Thoracic aorta (tissue), 2 donors: ENCODE data around the gene UCN. TPM values are rescaled to one million over a fixed set of nuclear protein-coding genes. Genes with fewer than 3 reads are reported as not detected.
"Not testable (repeated sequence)": the region's sequence is repeated elsewhere in the genome, so short reads cannot be mapped to it uniquely, and the experiment has no call there.

ENCODE experiments used
- ATAC-seq: fragments of 150-250 bp; one replicate; pipeline ENCODE4 v1.8.0; 2017; ENCODE audit warnings: low read depth; ENCODE audit not compliant: insufficient number of reproducible peaks, low FRiP score
- DNase-seq: peaks from one replicate; pipeline ENCODE4 v3.0.0-alpha.2; 2020; ENCODE audit warnings: low spot score
- H3K27ac ChIP-seq, 2 donors: fragments of 200-600 bp; sonication (generic); 1 replicate in 1 of 2; 2 replicates in 1 of 2; pipeline ENCODE4 v1.5.1; 2016; ENCODE audit warnings: mild to moderate bottlenecking in 2 of 2, moderate library complexity in 2 of 2
- H3K27me3 ChIP-seq: fragments of 200-600 bp; sonication (generic); replicated peaks from 2 replicates; pipeline ENCODE4 v1.6.0; 2016; ENCODE audit warnings: mild to moderate bottlenecking; ENCODE audit not compliant: insufficient read depth
- H3K36me3 ChIP-seq: fragments of 200-600 bp; sonication (generic); one replicate; pipeline ENCODE4 v1.5.1; 2016
- H3K4me1 ChIP-seq, 2 donors: fragments of 200-600 bp; sonication (generic); 1 replicate in 1 of 2; 2 replicates in 1 of 2; pipeline versions ENCODE4 v1.5.1 to v1.6.0; 2016; ENCODE audit warnings: low read depth in 2 of 2, mild to moderate bottlenecking in 1 of 2; ENCODE audit not compliant: control insufficient read depth in 1 of 2
- H3K4me3 ChIP-seq: fragments of 200-600 bp; sonication (generic); 2 replicates; pipeline ENCODE4 v1.5.1; 2016; ENCODE audit warnings: mild to moderate bottlenecking
- H3K9me3 ChIP-seq: fragments of 200-600 bp; sonication (generic); 2 replicates; pipeline ENCODE4 v1.5.1; 2016
- CTCF ChIP-seq: fragments of 200-600 bp; sonication (generic); IDR thresholded peaks from one replicate; pipeline ENCODE4 v1.5.1; 2019; ENCODE audit warnings: antibody characterized with exemption
- total RNA-seq, 2 donors: library from RNA; depleted of rRNA; stranded (reverse); fragments of >200 nt; gene quantifications; one replicate each; pipeline versions ENCODE4 v1.1.0 to v1.2.3, GENCODE V29; 2016

Gene UCN
- total RNA-seq, 2 donors from 2014 or later, result 1.8 TPM; not detected in 1

GRCh38 chr2:27278010-27278409 is 30.2 kb downstream of the UCN start:
- peaks cover 0 to 3% of the 10 kb centered on the region in 2 donors for H3K4me1 ChIP-seq
- TF ChIP-seq CTCF, result no peak
- no peak overlapping the region for H3K27ac ChIP-seq
- H3K9me3 ChIP-seq, result no peaks in the 10 kb centered on the region
- DNase-seq (no peak), ATAC-seq (no peak)
- H3K27me3 ChIP-seq, result no peaks in the 10 kb centered on the region
- H3K36me3 ChIP-seq, result no peaks in the 10 kb centered on the region
- H3K4me3 ChIP-seq, result no peak overlapping the region

DNA sequence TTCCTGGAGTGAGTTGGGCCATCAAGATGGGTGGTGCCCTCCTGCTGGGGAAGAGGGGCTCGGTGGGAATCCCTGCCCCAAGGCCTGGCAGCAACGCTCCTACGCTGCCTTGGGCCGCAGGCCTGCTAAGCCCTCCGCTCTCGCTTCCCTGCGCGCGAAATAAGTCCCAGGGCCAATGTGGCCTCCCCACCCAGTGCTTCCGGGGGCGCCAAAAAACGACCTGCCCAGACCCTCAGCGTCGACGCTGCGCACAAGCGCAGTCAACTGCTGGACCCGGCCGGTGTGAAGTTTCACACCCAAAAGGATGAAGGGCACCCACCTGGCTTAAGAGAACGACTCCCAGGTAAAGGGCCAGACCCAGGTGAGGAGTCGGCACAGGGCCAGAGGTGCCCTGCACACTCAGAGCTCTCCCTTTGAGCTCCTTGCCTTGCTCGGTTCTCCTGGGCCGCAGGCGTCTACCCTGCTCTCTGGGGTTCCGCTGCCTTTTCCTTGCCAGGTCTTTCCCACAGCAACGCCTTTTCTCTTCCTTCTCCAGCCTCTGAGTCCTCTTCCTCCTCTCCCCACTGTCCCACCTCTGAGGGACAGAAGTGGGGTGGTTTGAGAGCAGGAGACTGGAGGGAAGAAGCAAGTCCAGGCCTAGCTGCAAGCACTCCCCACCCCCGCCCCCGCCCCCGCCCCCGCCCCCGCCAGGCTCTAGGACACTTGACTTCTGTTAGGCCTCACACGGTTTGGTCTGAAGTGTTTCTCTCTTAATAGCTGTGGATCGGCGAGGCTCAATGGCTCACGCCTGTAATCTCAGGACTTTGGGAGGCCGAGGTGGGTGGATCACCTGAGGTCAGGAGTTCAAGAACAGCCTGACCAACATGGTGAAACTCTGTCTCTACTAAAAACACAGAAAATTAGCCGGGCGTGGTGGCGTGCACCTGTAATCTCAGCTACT is 32.8 kb downstream of the UCN start, which contains the start of gene DNAJC5G:
Gene DNAJC5G, plus strand, starts transcription at position 223 of the 940 bp plus-strand sequence. CDS start 1,296 bp downstream, outside the sequence.
- TF ChIP-seq CTCF, result no peak
- Histone ChIP-seq H3K9me3 (no peaks in the 10 kb centered on the region), H3K27ac (no peak within 1 kb of the TSS), H3K4me1 (no peaks in the 10 kb centered on the region), H3K27me3 (no peaks in the 10 kb centered on the region), H3K36me3 (no peaks in the 10 kb centered on the region), H3K4me3 (no peak within 1 kb of the TSS)
- ATAC-seq (no peak), DNase-seq (no peak)

GRCh38 chr2:27272537-27273522 is 35.4 kb downstream of the UCN start:
- H3K4me3 ChIP-seq, ATAC-seq, H3K27me3 ChIP-seq, H3K4me1 ChIP-seq, H3K27ac ChIP-seq, H3K9me3 ChIP-seq, DNase-seq, H3K36me3 ChIP-seq: not testable (repeated sequence)

GRCh38 chr2:27271631-27272340 is 36.5 kb downstream of the UCN start:
- Histone ChIP-seq H3K9me3 (no peaks in the 10 kb centered on the region), H3K27me3 (no peaks in the 10 kb centered on the region), H3K4me1 (no peaks in the 10 kb centered on the region), H3K36me3 (no peaks in the 10 kb centered on the region), H3K4me3 (no peak overlapping the region), H3K27ac (no peak overlapping the region)
- DNase-seq (no peak), ATAC-seq (no peak)
- TF ChIP-seq CTCF, result no peak

DNA sequence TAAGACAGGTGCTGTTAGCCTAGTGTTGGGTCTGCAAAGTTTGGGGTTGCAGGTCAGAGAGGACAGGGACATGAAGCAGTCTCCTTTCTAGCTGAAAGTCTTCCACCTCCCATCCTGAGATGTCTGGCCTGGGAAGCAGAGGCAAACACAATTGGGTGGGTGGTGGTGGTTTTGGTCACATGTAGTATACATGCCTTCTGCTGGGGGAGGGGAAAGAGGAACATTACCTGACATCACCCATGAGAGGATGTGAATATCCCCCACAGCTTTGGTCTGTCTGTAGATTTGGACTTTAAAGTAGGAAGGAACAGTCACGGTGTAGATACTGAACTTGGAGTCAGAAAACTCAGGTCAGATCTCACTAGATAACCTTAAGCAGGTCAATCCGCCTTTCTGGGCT is 37.6 kb downstream of the UCN start:
- no peaks in the 10 kb centered on the region for H3K36me3 ChIP-seq
- no peak overlapping the region for H3K27ac ChIP-seq
- TF ChIP-seq CTCF, result no peak
- H3K27me3 ChIP-seq, result no peaks in the 10 kb centered on the region
- ATAC-seq, result no peak
- H3K4me3 ChIP-seq, result no peak overlapping the region
- H3K9me3 ChIP-seq, result no peaks in the 10 kb centered on the region
- DNase-seq, result no peak
- H3K4me1 ChIP-seq, result no peaks in the 10 kb centered on the region
